GM20000 (cell line): ENCODE data around the gene CS.

Experiments used
- DNase-seq: peaks from one replicate; pipeline ENCODE4 v3.0.0; 2012; ENCODE audit warnings: low spot score
- CTCF ChIP-seq: IDR thresholded peaks from 2 replicates; pipeline ENCODE4 v1.5.1; 2012; ENCODE audit warnings: mild to moderate bottlenecking, control low read depth; ENCODE audit errors: extremely low read depth, missing control alignments

CS gene

GRCh38 chr12:56242986-56243385, 57.1 kb downstream of the CS start:
- TF ChIP-seq CTCF = no peak
- no peak for DNase-seq

DNA sequence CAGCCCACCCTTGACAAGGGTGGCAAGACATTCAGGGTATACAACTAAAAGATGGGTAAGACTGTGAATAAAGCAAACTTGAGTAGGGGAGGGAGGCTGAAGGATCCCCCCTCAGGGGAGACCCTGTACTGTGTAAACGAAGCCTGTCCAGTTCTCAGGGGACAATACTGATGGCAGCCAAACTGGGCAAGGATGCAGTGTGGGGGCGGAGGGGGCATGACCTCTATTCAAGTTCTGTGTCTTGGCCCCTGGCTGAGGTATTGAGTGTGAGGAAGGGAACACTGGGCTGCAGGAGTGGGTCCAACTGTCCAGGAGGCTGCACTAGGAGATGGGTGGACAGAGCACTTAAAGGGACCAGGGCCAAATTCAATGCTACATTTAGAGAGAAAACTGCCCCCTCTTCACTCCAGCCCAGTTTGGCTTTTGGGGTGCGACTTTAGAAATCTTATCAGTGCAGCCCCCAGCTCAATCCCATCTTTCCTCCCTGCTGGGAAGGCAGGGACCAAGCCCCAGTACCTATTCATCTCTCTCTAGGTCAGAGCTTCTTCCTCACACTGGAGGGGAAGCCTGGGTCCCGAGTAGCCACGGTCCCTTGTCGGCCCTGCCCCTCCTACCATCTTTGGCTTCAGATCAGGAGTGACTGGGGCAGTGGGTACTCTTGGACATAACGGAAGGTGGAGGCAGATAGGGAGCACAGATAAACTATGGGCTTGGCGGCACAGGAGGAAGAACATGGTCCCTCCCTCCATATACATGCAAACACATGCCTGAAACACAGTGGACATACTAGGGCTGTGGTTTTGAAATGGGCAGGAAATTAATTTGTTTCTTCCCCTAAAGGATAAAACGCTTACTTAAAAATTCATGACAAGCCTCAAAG, 58.5 kb downstream of the CS start:
- no peak for TF ChIP-seq CTCF
- DNase-seq = no peak

DNA sequence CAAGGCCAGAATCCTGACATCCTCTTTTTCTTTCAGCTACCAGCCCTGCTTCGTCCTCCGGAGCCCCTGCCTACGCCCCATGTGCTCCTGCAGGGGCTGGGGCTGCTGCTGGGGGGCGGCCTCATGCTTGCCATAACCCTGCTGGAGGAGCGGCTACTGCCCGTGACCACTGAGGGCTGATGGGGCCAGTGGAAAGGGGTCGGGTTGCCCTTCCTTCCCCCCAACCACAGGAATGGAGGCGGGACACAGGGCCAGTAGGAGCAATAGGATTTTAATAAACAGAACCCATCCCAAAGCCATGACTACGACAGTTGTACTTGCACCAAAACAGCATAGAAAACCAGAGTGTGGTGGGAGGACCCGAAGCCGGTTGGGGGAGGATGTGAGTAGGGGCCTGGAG, 62.6 kb downstream of the CS start:
- TF ChIP-seq CTCF = no peak
- DNase-seq = no peak

- no peak for TF ChIP-seq CTCF
- DNase-seq = no peak
Measured at GRCh38 chr12:56236985-56237384, 63.1 kb downstream of the CS start.

- no peak for DNase-seq
- no peak for TF ChIP-seq CTCF
Measured at GRCh38 chr12:56236091-56236490, 64.0 kb downstream of the CS start.

DNA sequence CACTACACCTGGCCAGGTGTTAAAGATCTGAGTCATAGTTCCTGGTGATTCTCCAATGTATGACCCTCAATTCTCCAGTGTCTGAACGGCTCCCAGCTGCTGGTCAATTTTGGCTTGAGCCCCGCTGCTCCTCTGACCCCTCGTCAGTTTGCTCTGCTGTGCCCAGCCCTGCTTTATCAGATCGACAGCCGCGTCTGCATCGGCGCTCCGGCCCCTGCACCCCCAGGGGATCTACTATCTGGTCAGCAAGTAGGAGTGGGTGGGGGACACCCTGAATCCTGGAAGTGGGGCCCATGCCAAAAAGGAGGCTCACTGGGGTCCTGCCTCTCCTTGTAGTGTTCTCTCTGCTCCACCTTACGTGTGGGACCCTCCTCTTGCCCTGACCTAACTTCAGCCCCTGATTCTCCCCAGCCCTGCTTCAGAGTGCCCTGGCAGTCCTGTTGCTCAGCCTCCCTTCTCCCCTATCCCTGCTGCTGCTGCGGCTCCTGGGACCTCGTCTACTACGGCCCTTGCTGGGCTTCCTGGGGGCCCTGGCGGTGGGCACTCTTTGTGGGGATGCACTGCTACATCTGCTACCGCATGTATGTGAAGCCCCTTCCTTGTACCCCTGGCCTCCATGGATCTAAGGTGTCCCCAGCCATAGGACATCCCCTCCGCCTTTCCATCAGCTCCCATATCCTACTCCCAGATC, 65.2 kb downstream of the CS start:
- no peak for DNase-seq
- no peak for TF ChIP-seq CTCF

DNA sequence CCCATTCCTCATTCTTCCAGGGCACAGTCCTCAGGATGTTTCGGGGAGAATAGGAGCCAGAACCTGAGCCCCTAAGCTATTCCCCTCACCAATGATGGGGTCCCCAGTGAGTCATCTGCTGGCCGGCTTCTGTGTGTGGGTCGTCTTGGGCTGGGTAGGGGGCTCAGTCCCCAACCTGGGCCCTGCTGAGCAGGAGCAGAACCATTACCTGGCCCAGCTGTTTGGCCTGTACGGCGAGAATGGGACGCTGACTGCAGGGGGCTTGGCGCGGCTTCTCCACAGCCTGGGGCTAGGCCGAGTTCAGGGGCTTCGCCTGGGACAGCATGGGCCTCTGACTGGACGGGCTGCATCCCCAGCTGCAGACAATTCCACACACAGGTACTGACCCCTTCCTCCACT, 68.9 kb downstream of the CS start:
- no peak for DNase-seq
- no peak for TF ChIP-seq CTCF
